GM23338 (cell line): ENCODE results near the gene DUSP11. TPM values are rescaled to one million over a fixed set of nuclear protein-coding genes. Genes with fewer than 3 reads are reported as not detected.

Source experiments
- CREB1 ChIP-seq: fragments of 250-450 bp; sonication (Bioruptor Pico); IDR thresholded peaks from 2 replicates; pipeline ENCODE4 v1.5.0; 2020; ENCODE audit warnings: low read depth, mild to moderate bottlenecking, moderate library complexity
- EZH2 ChIP-seq: fragments of 200-600 bp; sonication (generic); IDR thresholded peaks from one replicate; pipeline ENCODE4 v1.8.0; 2017; ENCODE audit warnings: antibody characterized with exemption, mild to moderate bottlenecking, low read depth; ENCODE audit not compliant: unreplicated experiment
- JUNB ChIP-seq: IDR thresholded peaks from one replicate; pipeline ENCODE4 v1.6.1; 2016; ENCODE audit warnings: antibody characterized with exemption; ENCODE audit not compliant: unreplicated experiment
- NANOG ChIP-seq: IDR thresholded peaks from 2 replicates; pipeline ENCODE4 v1.6.1; 2016; ENCODE audit warnings: antibody characterized with exemption, borderline replicate concordance
- REST ChIP-seq: IDR thresholded peaks from one replicate; pipeline ENCODE4 v1.6.1; 2018; ENCODE audit warnings: antibody characterized with exemption; ENCODE audit not compliant: unreplicated experiment
- STAT1 ChIP-seq: IDR thresholded peaks from one replicate; pipeline ENCODE4 v1.6.1; 2016; ENCODE audit warnings: antibody characterized with exemption; ENCODE audit not compliant: unreplicated experiment
- ZNF114 ChIP-seq: fragments of 250-450 bp; sonication (Bioruptor Pico); IDR thresholded peaks from 2 replicates; pipeline ENCODE4 v1.5.0; 2020; ENCODE audit warnings: mild to moderate bottlenecking, moderate library complexity
- ZNF462 ChIP-seq: fragments of 250-450 bp; sonication (Bioruptor Pico); IDR thresholded peaks from 2 replicates; pipeline ENCODE4 v1.5.0; 2020; ENCODE audit warnings: mild to moderate bottlenecking, moderate library complexity
- polyA plus RNA-seq: library from polyadenylated mRNA; unstranded; fragments of >200 nt; fragmentation: Nextera tagmentation; extraction: Ambion mirVana; gene quantifications from 2 replicates; pipeline ENCODE4 v1.2.1, GENCODE V29; 2016
- total RNA-seq: library from RNA; depleted of rRNA; stranded (reverse); fragments of >200 nt; shearing (Covaris generic); gene quantifications from 2 replicates; pipeline ENCODE4 v1.2.3, GENCODE V29; 2014
- TF ChIP-seq, protein P1 (sequence below): IDR thresholded peaks from 2 replicates; pipeline ENCODE4 v1.6.1; 2016; ENCODE audit warnings: antibody characterized with exemption

Gene DUSP11
- total and polyA plus RNA-seq, 2 experiments from 2014 or later = 21.0 to 23.3 TPM

DNA sequence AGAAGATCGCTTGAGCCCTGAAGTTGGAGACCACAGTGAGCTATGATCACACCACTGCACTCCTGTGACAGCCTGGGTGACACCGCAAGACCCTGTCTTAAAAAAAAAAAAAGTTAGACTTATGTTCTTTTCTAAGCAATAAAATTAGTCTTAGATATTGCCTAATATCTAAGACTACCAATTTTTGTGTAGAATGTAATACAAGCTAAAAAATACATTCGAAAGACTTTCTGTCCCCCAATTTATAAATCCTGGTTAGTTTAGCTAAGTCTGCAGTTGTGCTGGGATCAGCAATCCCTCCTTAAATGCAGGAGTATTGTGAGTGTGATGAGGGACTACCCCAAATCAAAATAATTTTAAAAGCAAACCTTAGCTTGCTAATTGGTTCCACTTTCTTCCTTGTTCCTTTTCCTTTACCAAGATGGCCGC lies 48.5 kb upstream of the DUSP11 start (continued):
- TF ChIP-seq ZNF462 (CRISPR knock-in tag) (no peak), CREB1 (no peak), REST (no peak), JUNB (no peak), EZH2 (no peak), ZNF114 (CRISPR knock-in tag) (no peak), STAT1 (no peak), NANOG (no peak)
- TF ChIP-seq, protein P1, sequence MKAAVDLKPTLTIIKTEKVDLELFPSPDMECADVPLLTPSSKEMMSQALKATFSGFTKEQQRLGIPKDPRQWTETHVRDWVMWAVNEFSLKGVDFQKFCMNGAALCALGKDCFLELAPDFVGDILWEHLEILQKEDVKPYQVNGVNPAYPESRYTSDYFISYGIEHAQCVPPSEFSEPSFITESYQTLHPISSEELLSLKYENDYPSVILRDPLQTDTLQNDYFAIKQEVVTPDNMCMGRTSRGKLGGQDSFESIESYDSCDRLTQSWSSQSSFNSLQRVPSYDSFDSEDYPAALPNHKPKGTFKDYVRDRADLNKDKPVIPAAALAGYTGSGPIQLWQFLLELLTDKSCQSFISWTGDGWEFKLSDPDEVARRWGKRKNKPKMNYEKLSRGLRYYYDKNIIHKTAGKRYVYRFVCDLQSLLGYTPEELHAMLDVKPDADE = no peak
